ENCODE measurements around the gene RHEB.

DNA sequence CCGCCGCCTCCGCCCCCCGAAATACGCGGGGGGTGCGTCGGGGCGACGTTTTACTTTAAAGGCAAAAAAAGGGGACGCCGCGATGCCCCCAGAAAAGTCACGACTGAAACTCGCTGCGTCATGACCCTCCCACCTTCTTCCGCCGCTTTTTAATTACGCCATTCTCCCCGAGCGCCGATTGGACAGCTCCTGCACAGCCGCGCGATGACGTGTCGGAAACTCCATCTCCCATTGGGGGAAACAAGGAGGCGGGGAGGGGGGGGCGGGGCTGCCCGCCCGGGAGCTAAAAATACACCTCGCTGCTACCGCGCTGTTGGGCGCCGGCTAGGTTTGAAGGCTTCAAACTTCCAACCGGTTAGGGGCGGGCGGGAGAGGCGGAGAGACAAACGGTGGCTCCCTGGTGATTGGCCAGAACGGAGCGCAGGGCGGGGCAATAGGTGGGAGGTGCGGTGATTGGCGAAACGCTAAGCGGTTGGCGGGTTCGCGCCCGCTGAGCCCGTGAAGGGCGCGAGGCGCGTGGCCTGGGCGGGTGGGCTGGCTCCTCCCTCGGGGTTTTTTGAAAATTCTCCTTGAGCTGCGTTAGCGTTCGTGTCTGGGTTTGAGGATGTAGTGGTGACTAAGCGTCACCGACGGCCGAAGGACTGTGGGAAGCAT is at the start of gene RHEB:
- TF ChIP-seq, protein P1, sequence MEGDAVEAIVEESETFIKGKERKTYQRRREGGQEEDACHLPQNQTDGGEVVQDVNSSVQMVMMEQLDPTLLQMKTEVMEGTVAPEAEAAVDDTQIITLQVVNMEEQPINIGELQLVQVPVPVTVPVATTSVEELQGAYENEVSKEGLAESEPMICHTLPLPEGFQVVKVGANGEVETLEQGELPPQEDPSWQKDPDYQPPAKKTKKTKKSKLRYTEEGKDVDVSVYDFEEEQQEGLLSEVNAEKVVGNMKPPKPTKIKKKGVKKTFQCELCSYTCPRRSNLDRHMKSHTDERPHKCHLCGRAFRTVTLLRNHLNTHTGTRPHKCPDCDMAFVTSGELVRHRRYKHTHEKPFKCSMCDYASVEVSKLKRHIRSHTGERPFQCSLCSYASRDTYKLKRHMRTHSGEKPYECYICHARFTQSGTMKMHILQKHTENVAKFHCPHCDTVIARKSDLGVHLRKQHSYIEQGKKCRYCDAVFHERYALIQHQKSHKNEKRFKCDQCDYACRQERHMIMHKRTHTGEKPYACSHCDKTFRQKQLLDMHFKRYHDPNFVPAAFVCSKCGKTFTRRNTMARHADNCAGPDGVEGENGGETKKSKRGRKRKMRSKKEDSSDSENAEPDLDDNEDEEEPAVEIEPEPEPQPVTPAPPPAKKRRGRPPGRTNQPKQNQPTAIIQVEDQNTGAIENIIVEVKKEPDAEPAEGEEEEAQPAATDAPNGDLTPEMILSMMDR (IDR thresholded peaks at IDR 0.05; ENCODE audit: poor library complexity, severe bottlenecking): no peak
- TF ChIP-seq, protein P2, sequence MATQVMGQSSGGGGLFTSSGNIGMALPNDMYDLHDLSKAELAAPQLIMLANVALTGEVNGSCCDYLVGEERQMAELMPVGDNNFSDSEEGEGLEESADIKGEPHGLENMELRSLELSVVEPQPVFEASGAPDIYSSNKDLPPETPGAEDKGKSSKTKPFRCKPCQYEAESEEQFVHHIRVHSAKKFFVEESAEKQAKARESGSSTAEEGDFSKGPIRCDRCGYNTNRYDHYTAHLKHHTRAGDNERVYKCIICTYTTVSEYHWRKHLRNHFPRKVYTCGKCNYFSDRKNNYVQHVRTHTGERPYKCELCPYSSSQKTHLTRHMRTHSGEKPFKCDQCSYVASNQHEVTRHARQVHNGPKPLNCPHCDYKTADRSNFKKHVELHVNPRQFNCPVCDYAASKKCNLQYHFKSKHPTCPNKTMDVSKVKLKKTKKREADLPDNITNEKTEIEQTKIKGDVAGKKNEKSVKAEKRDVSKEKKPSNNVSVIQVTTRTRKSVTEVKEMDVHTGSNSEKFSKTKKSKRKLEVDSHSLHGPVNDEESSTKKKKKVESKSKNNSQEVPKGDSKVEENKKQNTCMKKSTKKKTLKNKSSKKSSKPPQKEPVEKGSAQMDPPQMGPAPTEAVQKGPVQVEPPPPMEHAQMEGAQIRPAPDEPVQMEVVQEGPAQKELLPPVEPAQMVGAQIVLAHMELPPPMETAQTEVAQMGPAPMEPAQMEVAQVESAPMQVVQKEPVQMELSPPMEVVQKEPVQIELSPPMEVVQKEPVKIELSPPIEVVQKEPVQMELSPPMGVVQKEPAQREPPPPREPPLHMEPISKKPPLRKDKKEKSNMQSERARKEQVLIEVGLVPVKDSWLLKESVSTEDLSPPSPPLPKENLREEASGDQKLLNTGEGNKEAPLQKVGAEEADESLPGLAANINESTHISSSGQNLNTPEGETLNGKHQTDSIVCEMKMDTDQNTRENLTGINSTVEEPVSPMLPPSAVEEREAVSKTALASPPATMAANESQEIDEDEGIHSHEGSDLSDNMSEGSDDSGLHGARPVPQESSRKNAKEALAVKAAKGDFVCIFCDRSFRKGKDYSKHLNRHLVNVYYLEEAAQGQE (IDR thresholded peaks at IDR 0.05; ENCODE audit: borderline replicate concordance): no peak
- no peak for TF ChIP-seq POLR2AphosphoS5 (IDR thresholded peaks at IDR 0.05)

Measured in neural cell (in vitro differentiated cells).